KMS-11 (cell line): Measurements from ENCODE around the gene AFF1.

Experiments used
- H2AFZ ChIP-seq: fragments of 200-600 bp; sonication (generic); 2 replicates; pipeline ENCODE4 v1.6.1; 2016; ENCODE audit warnings: antibody characterized with exemption, mixed run types, low read depth
- H3K27ac ChIP-seq: fragments of 200-600 bp; sonication (generic); 2 replicates; pipeline ENCODE4 v1.6.1; 2016; ENCODE audit warnings: mild to moderate bottlenecking, mixed run types
- H3K27me3 ChIP-seq: fragments of 200-600 bp; sonication (generic); 2 replicates; pipeline ENCODE4 v1.6.1; 2017; ENCODE audit warnings: mild to moderate bottlenecking, low read depth, mixed run types, moderate library complexity; ENCODE audit not compliant: insufficient read depth
- H3K36me3 ChIP-seq: fragments of 200-600 bp; sonication (generic); 2 replicates; pipeline ENCODE4 v1.6.1; 2017; ENCODE audit warnings: mild to moderate bottlenecking, mixed run types; ENCODE audit not compliant: insufficient read depth
- H3K4me1 ChIP-seq: fragments of 200-600 bp; sonication (generic); 2 replicates; pipeline ENCODE4 v1.6.1; 2016; ENCODE audit warnings: mild to moderate bottlenecking, low read depth, mixed run types; ENCODE audit not compliant: poor library complexity, severe bottlenecking
- H3K4me2 ChIP-seq: fragments of 200-600 bp; sonication (generic); 2 replicates; pipeline ENCODE4 v1.7.0; 2016; ENCODE audit warnings: mild to moderate bottlenecking, mixed run types
- H3K4me3 ChIP-seq: fragments of 200-600 bp; sonication (generic); IDR thresholded peaks from 2 replicates; pipeline ENCODE4 v1.6.1; 2017; ENCODE audit warnings: low read depth, low read length, mixed read lengths; ENCODE audit not compliant: insufficient read depth
- H3K79me2 ChIP-seq: fragments of 200-600 bp; sonication (generic); 2 replicates; pipeline ENCODE4 v1.6.1; 2016; ENCODE audit warnings: low read depth, mixed run types; ENCODE audit not compliant: insufficient read depth
- H3K9ac ChIP-seq: fragments of 200-600 bp; sonication (generic); 2 replicates; pipeline ENCODE4 v1.6.1; 2016; ENCODE audit warnings: mild to moderate bottlenecking, mixed run types
- H4K20me1 ChIP-seq: fragments of 200-600 bp; sonication (generic); 2 replicates; pipeline ENCODE4 v1.6.1; 2016; ENCODE audit warnings: mild to moderate bottlenecking, mixed run types; ENCODE audit not compliant: insufficient read depth
- CTCF ChIP-seq: fragments of 200-600 bp; sonication (generic); conservative IDR thresholded peaks from 2 replicates; pipeline ENCODE4 v1.6.1; 2017; ENCODE audit warnings: low read depth, mild to moderate bottlenecking, antibody characterized with exemption, low read length, moderate library complexity, mixed read lengths

AFF1 gene

GRCh38 chr4:87031920-87032319, 97.1 kb downstream of the AFF1 start:
- no peak for TF ChIP-seq CTCF
- Histone ChIP-seq H4K20me1 (peaks cover 69% of the 10 kb centered on the region), H3K27ac (no peak overlapping the region; the same call in 1 of the 2 replicates)

GRCh38 chr4:87032884-87033533, 98.2 kb downstream of the AFF1 start:
- H3K9ac ChIP-seq, result no peak overlapping the region
- no peaks in the 10 kb centered on the region for H3K36me3 ChIP-seq
- no peak overlapping the region for H3K27ac ChIP-seq
- H3K27me3 ChIP-seq, result no peaks in the 10 kb centered on the region
- no peak overlapping the region for H3K4me2 ChIP-seq
- peaks cover 99% of the 10 kb centered on the region for H3K79me2 ChIP-seq
- no peak overlapping the region for H2AFZ ChIP-seq
- H3K4me3 ChIP-seq, result no peak overlapping the region
- H3K4me1 ChIP-seq, result peaks cover 63% of the 10 kb centered on the region
- H4K20me1 ChIP-seq, result peaks cover 71% of the 10 kb centered on the region
- no peak for TF ChIP-seq CTCF

More at GRCh38 chr4:87031920-87032319, 97.1 kb downstream of the AFF1 start:
- no peak overlapping the region for H3K9ac ChIP-seq
- no peaks in the 10 kb centered on the region for H3K27me3 ChIP-seq
- H2AFZ ChIP-seq, result no peak overlapping the region
- H3K36me3 ChIP-seq, result no peaks in the 10 kb centered on the region
- H3K79me2 ChIP-seq, result peaks cover 100% of the 10 kb centered on the region
- H3K4me1 ChIP-seq, result peaks cover 58% of the 10 kb centered on the region
- H3K4me2 ChIP-seq, result no peak overlapping the region
- no peak overlapping the region for H3K4me3 ChIP-seq

DNA sequence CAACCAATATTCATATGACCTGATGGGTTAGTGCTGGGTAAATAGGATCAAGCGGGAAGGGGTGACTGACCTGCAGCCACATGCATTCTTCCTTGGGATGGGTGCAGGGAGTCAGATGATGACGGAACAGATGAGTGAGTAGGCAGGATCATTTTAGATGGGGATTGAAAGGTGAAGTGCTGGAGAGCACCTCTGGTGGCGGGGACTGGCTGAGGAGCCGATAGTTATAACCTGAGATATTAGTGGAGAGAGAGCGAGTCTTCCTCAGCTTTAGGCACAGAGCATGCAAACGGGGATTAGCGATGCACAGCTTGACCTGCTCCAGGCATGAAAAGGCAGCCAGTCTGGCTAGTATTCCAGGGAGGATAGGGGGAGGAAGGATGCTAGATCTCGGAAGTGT, 99.1 kb downstream of the AFF1 start:
- Histone ChIP-seq H2AFZ (no peak overlapping the region), H3K27me3 (no peaks in the 10 kb centered on the region), H4K20me1 (peaks cover 73% of the 10 kb centered on the region)

GRCh38 chr4:87034527-87034926, 99.7 kb downstream of the AFF1 start:
- TF ChIP-seq CTCF, result no peak

More for the DNA sequence above, 99.1 kb downstream of the AFF1 start:
- H3K4me1 ChIP-seq, result peaks cover 72% of the 10 kb centered on the region
- TF ChIP-seq CTCF, result no peak
- peaks cover 99% of the 10 kb centered on the region for H3K79me2 ChIP-seq
- no peak overlapping the region for H3K4me3 ChIP-seq
- H3K4me2 ChIP-seq, result no peak overlapping the region
- no peaks in the 10 kb centered on the region for H3K36me3 ChIP-seq
- H3K9ac ChIP-seq, result no peak overlapping the region
- no peak overlapping the region for H3K27ac ChIP-seq

More at GRCh38 chr4:87034527-87034926, 99.7 kb downstream of the AFF1 start:
- H3K9ac ChIP-seq, result no peak overlapping the region
- no peak overlapping the region for H3K4me2 ChIP-seq
- H2AFZ ChIP-seq, result no peak overlapping the region
- H3K27ac ChIP-seq, result no peak overlapping the region
- H3K4me1 ChIP-seq, result peaks cover 78% of the 10 kb centered on the region
- no peaks in the 10 kb centered on the region for H3K27me3 ChIP-seq
- peaks cover 99% of the 10 kb centered on the region for H3K79me2 ChIP-seq
- no peak overlapping the region for H3K4me3 ChIP-seq
- H3K36me3 ChIP-seq, result no peaks in the 10 kb centered on the region
- peaks cover 79% of the 10 kb centered on the region for H4K20me1 ChIP-seq
